ENCODE results near the gene ZFP36L2.
"Not testable (repeated sequence)": the region's sequence is repeated elsewhere in the genome, so short reads cannot be mapped to it uniquely, and the experiment has no call there.

- not testable (repeated sequence) for TF ChIP-seq CTCF (IDR thresholded peaks at IDR 0.05); POLR2A (IDR thresholded peaks at IDR 0.05); POLR2AphosphoS5 (IDR thresholded peaks at IDR 0.05; ENCODE audit: insufficient read depth in 1 of 2, low read depth in 1 of 2)
Measured at GRCh38 chr2:43189861-43190260, 36.5 kb downstream of the ZFP36L2 start.

Measured in vagina (tissue), 2 donors.